NCI-H1436 treated with DMSO at 0.1 percent for 48 hours (cell line): Measurements from ENCODE around the gene DENND2A.
"Not testable (repeated sequence)": the region's sequence is repeated elsewhere in the genome, so short reads cannot be mapped to it uniquely, and the experiment has no call there.

ENCODE experiments used
- DNase-seq: peaks from one replicate; lab custom pipeline; 2025; lab: John Stamatoyannopoulos, UW

DENND2A gene

DNA sequence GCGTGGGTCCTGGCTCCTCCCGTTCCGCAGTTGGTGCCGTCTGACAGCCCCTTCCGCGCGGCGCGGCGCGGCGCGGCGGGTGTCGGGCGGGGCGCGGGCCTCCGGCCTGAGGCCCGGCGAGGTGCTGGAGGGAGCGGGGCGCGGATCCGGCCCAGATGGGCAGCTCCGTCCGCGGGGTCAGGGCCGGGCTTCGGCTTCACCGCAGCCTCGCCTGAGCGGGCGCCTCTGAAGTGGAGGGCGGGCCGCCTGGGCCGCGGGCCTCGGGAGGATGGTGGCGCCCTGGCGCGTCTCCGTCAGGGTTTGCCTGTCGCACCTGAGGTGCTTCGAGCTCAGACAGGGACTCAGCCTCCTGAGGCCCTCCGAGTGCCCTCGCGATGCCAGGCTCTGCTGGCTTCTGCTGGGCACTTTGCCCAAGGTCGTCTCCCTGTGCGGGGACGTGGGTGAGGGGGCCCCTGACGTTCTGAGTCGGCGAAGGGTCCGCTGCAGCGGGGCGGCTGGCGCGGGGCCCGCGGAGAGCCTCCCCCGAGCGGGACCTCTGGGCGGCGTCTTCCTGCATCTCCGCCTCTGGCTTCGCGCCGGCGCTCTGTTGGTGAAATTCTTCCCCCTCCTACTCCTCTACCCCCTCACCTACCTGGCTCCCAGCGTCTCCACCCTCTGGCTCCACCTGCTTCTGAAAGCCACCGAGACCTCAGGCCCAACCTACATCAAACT, 32.6 kb upstream of the DENND2A start:
- DNase-seq = no peak

DNA sequence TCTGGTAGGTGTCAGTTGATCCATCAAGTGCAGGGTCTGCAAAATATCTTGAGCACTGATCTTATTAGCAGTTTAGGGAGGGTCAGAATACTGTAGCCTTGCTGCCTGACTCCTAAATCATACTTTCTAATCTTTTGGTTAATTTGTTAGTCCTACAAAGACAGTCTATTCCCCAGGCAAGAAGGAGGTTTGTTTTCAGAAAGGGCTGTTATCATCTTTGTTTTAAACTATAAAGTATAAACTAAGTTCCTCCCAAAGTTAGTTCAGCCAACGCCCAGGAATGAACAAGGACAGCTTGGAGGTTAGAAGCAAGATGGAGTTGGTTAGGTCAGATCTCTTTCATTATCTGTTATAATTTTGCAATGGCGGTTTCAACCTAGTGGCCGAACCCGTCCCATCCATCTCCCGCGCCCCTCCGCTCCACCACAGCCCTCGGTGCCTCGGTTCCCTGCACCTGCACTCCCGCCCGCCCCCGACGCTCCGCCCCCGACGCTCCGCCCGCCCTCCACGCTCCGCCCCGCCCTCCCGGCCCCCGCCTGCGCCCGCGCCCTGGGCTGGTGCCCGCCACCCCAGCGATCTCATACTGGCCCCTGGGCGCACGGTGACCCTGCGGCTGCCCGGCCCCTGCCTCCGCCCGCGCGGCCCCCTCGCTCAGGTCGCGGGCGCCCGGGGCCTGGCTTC, 31.9 kb upstream of the DENND2A start, which contains the start of gene ADCK2:
Gene ADCK2, plus strand, starts transcription at position 564 of the 681 bp plus-strand sequence. CDS start 386 bp downstream, outside the sequence.
- no peak for DNase-seq

DNA sequence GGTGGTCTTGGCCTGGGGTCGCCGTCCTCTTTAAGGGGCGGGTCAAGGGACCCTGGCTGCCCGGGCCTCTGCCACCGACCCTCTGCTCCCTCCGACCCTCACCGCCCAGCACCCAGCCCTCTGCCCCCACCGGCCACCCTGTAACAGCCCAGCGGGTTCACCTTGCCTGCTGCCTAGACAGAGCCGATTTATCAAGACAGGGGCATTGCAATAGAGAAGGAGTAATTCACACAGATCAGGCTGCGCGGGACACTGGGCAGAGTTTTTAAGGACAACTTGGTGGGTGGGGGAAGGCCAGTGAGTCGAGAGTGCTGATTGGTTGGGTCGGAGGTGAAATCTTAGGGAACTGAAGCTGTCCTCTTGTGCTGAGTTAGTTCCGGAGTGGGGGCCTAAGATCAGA, 31.4 kb upstream of the DENND2A start:
- DNase-seq = no peak

DNA sequence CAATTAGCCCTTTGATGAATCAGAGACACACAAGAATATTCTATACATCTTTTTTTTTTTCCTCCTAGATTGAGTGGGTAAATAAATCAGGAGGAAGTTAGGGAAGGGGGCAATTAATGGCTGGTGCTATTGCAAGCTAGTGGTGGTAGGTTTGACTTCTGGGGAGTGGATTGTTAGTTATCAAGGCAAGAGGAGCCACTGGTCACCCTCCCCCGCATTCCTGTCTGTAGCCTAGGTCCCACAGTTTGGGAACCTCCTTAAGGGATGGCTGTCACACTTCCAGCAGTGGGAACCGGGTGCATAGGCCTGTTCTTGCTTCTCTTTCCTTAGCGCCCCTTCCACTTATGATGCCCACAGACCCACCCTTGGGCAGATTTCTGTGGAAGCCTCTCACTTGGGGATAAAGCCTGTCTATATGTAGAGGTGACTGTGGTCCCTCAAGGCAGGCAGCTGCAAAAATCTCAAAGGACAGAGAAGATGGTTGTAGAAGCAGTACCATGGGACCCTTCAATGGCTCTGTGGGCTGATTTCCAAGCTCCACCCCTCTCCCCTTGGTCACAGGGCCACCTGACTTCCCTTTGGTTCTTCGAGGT, 29.8 kb upstream of the DENND2A start:
- DNase-seq = no peak

DNA sequence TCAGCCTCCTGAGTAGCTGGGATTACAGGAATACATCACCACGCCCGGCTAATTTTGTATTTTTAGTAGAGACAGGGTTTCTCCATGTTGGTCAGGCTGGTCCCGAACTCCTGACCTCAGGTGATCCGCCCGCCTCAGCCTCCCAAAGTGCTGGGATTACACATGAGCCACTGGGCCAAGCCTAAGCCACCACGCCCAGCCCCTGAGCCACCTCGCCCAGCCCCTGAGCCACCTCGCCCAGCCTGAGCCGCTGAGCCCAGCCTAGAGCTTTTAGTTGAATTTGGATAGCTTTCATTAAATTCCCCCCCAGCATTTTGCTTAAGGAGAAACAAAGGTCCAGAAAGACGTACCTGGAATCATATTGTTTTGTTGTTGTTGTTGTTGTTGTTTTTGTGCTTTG, 29.2 kb upstream of the DENND2A start:
- not testable (repeated sequence) for DNase-seq

DNA sequence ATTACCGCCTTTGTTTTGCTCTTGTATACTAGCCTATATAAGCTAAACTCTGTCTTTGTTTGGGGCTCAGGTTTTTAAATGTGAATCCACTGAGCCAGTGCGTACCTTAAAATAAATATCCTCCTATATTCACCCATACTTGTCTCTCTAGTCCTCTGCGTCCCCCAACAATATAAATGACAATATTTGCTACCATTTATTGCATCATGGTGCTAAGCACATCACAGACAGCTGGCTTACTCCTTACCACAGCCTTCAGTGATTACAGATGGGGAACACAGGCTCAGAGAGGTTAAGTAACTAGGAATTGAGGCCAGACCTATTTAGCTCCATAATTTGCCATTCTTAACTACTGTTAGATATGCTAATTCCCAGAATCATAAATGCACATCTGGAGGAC, 28.7 kb upstream of the DENND2A start:
- no peak for DNase-seq

DNA sequence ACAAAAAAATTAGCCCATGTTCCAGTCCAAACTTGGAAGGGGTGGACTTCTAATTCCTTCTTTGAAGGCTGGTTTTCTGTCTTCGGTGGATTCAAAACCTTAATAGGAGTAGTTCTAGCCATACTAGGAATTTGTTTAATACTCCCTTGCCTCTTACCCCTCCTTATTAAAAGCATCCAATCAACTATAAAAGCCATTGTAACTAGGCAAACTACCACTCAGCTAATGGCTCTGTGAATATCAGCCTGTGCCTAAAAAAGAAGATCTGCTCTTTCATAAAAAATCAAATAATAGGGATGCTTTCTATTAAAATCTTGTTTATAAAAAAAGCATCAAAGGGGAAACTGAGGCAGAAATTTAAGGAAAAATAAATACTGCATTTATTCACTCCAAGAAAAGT, 28.0 kb upstream of the DENND2A start:
- DNase-seq = no peak

DNA sequence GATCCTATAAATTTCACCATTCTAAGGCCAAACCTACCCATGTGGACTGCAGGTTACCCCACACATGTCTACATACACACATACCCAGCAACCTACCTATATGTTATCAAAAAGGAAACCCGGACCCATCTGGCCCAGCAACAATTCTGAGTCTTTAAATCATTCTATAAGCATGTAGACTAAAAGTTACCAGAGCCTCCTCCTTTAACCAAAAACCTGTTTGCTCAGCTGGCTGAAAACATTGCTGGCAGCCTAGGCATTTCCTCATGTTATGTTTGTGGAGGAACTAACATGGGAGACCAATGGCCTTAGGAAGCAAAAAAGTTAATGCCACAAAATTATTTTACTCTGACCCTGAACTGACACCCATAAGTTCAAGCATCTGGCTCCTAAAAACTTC, 26.9 kb upstream of the DENND2A start:
- no peak for DNase-seq

DNA sequence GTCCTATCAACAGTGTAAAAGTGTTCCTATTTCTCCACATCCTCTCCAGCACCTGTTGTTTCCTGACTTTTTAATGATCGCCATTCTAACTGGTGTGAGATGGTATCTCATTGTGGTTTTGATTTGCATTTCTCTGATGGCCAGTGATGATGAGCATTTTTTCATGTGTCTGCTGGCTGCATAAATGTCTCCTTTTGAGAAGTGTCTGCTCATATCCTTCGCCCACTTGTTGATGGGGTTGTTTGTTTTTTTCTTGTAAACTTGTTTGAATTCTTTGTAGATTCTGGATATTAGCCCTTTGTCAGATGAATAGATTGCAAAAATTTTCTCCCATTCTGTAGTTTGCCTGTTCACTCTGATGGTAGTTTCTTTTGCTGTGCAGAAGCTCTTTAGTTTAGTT, 22.3 kb upstream of the DENND2A start:
- not testable (repeated sequence) for DNase-seq

DNA sequence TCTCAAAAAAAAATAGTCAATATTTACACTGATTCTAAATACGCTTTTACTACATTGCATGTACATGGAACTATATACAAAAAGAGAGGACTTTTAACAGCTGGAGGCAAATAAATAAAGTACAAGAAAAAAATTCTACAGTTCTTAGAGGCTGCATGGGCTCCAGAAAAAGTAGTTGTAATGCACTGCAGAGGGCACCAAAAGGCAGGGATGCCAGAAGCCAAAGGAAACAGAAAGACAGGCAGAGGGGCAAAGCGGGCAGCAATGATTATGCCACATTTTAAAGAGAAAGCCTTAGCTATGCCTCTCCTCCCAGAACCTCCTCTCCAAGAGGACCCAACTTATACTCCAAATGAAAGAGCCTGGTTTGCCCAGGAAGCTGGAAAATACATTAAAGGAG, 20.5 kb upstream of the DENND2A start:
- no peak for DNase-seq

DNA sequence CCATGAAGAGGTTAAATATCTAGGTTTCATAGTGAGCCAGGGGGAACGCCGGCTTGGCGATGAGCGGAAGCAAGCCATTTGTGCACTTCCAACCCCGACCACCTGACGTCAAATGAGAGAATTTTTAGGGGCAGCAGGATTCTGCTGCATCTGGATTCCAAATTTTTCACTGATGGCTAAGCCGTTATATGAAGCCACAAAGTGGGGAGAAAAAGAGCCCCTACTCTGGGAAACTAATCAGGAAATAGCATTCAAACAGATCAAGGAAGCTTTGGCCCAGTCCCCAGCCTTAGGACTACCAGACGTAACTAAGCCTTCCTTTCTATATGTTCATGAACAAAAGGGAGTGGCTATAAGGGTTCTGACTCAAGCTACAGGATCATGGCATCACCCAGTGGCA, 19.2 kb upstream of the DENND2A start:
- no peak for DNase-seq

DNA sequence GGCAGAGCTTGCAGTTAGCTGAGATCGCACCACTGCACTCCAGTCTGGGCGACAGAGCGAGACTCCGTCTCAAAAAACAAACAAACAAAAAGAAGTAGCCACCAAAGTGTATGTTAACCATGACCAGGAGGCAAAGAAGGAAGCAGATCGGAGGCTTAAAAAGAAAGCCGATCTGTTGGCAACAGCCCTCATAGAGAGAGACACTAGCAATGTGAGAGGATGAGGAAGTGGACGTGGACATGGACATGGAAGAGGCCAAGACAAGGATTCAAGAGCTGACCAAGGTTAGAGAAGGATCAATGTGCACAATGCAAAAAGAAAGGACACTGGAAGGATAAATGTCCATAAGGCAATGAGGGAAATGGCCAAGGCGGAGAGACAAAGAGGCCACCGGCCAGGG, 17.3 kb upstream of the DENND2A start:
- no peak for DNase-seq

DNA sequence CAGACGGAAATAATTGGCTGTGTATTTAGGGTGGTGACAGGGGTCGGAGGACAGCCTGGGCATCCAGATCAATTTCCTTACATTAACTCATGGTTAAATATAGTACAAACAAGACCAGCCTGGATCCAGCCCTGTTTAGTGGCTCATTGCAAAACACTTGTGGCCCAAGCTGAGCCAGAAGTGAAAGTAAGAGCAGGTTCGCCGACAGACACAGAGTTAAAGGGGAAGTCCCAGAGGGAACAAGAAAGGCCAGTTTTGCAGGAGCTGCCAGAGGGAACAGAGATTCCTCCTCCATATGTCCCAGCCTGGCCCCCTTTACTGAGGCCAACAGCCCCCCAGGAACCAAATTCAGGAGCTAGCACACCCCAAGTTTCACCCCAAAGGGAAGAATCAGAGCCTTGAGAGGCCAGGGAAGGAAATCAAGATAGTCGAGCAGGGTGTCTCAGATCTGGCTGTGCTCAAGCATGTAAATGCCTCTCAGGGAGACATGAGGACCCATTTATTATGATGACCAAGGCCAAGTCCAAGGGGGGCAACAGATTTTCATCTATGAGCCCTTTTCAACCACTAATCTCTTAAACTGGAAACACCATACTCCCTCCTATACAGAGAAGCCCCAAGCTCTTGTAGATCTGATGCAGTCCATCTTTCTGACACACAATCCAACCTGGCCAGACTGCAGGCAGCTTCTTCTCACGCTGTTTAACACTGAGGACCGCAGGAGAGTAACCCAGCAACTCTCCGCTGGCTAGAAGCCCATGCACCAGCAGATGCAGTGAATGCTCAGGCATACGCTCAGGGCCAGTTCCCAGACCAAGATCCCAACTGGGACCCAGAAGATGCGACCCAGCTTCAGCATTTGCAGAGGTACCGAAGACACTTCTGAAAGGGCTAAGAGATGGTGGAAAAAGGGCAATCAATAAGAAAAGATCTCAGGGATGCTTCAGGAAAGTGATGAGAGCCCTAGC, 16.2 kb upstream of the DENND2A start:
- DNase-seq = no peak

DNA sequence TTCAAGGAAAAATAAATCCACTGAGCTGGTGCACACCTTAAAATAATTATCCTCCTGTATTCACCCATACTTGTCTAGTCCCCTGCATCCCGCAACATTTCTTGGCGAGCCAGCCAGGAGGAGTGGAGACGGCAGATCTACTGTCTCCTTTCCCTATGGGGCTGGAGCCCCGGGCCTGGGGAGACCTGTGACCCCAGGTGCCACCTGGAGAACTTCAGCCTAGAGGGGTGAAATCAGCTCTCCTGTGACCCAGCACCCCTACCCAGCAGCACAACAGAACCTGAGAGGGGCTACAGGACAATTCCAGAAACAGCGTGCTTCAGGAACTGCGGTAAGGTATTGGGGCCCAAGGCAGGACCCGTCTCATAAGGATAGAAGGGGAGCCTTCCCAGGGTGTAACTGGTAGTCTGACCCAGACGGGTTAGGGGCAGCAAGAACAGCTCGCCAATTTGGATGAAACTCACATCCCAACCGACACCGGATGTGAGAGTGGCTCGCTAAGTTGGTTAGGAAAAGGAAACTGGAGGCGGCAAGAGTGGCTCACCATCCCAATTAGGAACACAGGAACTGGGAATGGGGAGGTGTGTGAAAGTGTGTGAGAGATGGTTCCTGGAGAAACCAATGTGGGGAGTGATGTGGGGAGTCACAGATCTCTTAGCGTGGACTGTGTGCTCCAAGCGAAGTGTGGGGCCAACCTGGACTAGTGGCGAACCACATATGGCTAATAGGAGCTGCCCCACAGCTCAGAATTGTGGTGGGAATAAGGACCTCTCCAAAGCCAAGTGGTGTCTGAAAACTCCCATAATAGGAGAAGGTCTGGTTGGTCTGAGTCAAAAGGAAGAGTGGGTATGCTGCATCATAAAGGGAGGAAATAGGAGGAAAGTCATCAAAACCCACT, 15.1 kb upstream of the DENND2A start:
- DNase-seq = no peak

DNA sequence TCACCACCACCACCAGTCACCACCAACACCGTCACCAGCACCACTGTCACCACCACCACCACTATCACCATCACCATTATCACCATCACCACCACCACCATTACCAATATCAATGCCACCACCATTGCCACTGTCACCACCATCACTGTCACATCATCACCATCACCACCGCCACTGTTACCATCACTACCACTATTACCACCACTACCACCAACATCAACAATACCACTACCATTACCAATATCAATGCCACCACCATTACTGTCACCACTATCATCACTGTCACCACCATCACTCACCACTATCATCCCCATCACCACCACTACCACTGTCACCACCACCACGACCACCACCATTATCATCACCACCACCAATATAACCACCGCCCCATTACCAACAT, 14.0 kb upstream of the DENND2A start:
- no peak for DNase-seq

DNA sequence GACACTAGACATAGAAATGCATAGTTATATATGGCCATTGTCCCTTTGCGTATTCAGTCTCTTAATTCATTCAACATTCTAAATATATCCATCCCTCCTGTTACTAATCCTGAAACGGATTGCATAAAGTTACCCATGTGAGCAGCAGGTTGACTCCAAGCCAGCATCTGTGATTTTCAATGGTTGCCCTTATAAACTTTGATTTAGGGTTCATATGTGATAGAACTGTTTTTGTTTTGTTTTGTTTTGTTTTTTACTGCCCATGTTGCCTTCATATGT, 13.4 kb upstream of the DENND2A start:
- DNase-seq = no peak

DNA sequence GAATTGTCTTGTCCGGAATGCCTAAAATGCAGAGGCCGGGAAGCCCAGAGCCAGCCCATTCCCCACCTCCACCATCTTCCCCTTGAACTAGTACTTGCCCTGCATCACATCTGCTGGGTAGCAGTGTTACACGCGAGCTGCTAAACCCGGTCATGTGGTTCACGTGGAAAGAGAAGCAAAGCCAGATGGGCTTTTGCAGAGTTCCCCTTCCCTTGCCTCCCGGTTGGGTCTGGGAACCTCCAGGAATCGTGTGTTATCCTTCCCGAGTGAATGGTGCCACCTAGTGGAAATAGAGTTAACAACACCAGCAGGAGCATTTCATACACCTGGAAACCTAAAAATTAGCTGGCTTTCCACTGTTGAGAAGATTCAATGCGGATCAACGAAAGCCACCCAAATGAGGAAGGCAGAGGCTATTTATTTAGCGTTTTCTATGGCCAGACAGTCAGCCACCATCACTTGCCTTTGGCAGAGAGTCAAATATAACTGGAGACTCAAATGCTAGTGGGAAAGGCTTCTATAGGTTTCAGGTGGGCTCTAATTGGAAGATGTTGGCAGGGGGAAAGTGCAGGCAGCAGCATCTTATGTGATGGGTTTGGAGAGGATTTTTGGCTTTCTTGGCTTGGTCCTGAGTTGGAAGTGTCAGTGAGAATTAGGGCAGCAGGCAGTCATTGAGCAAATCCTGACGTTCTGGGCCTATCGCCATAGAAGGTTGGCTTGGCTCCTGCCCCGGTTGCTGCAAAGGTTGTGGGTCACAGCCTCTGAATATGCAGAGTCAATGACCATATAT, 12.9 kb upstream of the DENND2A start:
- no peak for DNase-seq

DNA sequence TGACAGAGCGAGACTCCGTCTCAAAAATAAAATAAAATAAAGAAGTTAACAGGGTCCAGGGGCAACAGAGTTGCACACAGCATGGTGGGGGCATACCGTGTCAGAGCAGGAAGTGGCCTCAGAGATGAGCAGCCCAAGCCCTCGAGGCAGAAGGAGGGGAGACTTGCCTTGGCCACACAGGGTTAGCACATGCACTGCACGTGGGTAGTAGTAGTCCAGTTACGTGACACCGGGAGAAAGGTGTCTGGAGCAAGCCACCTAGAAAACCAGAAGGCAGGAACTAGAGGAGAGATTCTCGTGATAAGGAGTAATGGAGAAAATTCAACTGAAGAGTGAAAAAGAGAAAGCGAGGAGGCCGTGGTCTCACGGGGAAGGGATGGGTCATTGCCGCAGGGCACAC, 9.8 kb upstream of the DENND2A start:
- no peak for DNase-seq

DNA sequence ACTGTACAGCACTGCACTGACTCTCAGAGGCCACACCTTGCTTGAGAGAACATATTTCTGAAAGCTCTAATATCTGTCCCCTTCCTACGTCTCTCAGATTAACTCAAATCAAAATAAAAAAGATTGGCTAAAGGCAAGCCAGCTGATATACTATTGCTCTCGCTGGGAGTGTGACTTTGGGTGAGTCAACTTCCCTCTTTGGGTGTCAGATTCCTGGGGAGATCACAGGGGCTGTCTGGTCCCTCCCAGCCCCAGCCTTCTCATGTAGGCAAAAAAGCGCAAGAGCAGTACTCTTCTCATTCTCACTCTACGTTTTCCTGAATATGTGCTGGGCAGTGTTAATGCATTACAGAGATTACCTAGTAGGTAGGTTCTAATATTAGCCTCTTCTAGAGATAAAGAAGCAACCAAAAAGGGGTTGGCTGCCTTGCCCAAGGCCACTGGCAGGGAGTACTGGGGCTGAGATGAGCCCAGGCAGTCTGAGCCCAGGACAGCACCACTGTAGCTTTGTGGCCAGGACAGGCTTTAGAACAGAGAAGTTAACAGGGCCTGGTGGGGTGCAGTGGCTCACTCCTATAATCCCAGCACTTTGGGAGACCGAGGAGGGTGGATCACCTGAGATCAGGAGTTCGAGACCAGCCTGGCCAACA, 9.1 kb upstream of the DENND2A start:
- no peak for DNase-seq
